T-cell (primary cell): Measurements from ENCODE around the gene C1orf21. TPM values are rescaled to one million over a fixed set of nuclear protein-coding genes. Genes with fewer than 3 reads are reported as not detected.
A peak's percentile ranks its signal among the peaks of the same experiment; 100 is the strongest.

ENCODE experiments used
- ATAC-seq, 4 experiments: fragments of 200-7000 bp in 3 of 4; fragments of 150-1000 bp in 1 of 4; cut with Tn5 transposase; replicated peaks in 1 of 4; 1 replicate in 3 of 4; 2 replicates in 1 of 4; pipeline ENCODE4 v1.10.0; 2021; ENCODE audit warnings: moderate library complexity in 3 of 4, mild to moderate bottlenecking in 2 of 4, moderate number of reproducible peaks in 1 of 4
- CTCF ChIA-PET, 2 donors: fragments of 300-600 bp; sonication (Branson Sonifier 250); formaldehyde crosslinking; loops; one replicate each; lab custom pipeline; 2022; ENCODE audit warnings: antibody characterized with exemption in 2 of 2; lab: Charles Lee
- POLR2A ChIA-PET, 2 donors: fragments of 300-600 bp; sonication (Branson Sonifier 250); formaldehyde crosslinking; loops; one replicate each; lab custom pipeline; 2022; ENCODE audit warnings: antibody characterized with exemption in 2 of 2; lab: Charles Lee
- DNase-seq, 35 experiments: peaks; one replicate each; pipeline versions ENCODE4 v3.0.0 to v3.0.0-alpha.2; 2013 to 2023
- H3K27ac ChIP-seq: one replicate; pipeline ENCODE4 v1.5.1; 2013; ENCODE audit warnings: low read length
- H3K27me3 ChIP-seq, 2 experiments: replicated peaks in 1 of 2; 1 replicate in 1 of 2; 2 replicates in 1 of 2; pipeline versions ENCODE4 v1.6.1 to v1.7.0; 2013; ENCODE audit warnings: low read length in 1 of 2, mixed read lengths in 1 of 2; ENCODE audit not compliant: control insufficient read depth in 2 of 2, insufficient read depth in 2 of 2; ENCODE audit errors: extremely low read depth in 1 of 2
- H3K36me3 ChIP-seq, 2 donors: 1 replicate in 1 of 2; 2 replicates in 1 of 2; pipeline versions ENCODE4 v1.6.1 to v1.7.0; 2013; ENCODE audit warnings: low read length in 1 of 2; ENCODE audit not compliant: control insufficient read depth in 2 of 2, insufficient read depth in 1 of 2; ENCODE audit errors: extremely low read depth in 1 of 2
- H3K4me1 ChIP-seq, 2 experiments: 1 replicate in 1 of 2; 2 replicates in 1 of 2; pipeline versions ENCODE4 v1.6.1 to v1.7.0; 2013; ENCODE audit warnings: low read length in 2 of 2, mixed read lengths in 1 of 2; ENCODE audit not compliant: insufficient read depth in 2 of 2, control insufficient read depth in 1 of 2; ENCODE audit errors: extremely low read depth in 1 of 2
- H3K4me3 ChIP-seq, 2 donors: 1 replicate in 1 of 2; 2 replicates in 1 of 2; pipeline versions ENCODE4 v1.5.1 to v1.7.0; 2013; ENCODE audit warnings: mild to moderate bottlenecking in 2 of 2, low read length in 1 of 2, moderate library complexity in 1 of 2; ENCODE audit not compliant: control insufficient read depth in 1 of 2; ENCODE audit errors: extremely low read depth in 1 of 2
- H3K9me3 ChIP-seq: 2 replicates; pipeline ENCODE4 v1.7.0; 2013
- H3K27ac Mint-ChIP-seq, 2 donors: one replicate each; pipeline ENCODE4 v1.8.0; 2020 to 2021; ENCODE audit warnings: mild to moderate bottlenecking in 2 of 2, mixed read lengths in 2 of 2
- H3K27me3 Mint-ChIP-seq, 2 donors: one replicate each; pipeline ENCODE4 v1.8.0; 2021 to 2022; ENCODE audit warnings: mixed read lengths in 2 of 2
- H3K36me3 Mint-ChIP-seq: one replicate; pipeline ENCODE4 v1.8.0; 2021; ENCODE audit warnings: mixed read lengths
- H3K4me1 Mint-ChIP-seq, 3 donors: one replicate each; pipeline ENCODE4 v1.8.0; 2020 to 2022; ENCODE audit warnings: mixed read lengths in 3 of 3, mild to moderate bottlenecking in 1 of 3
- H3K4me3 Mint-ChIP-seq, 3 donors: one replicate each; pipeline ENCODE4 v1.8.0; 2020 to 2022; ENCODE audit warnings: mild to moderate bottlenecking in 3 of 3, mixed read lengths in 3 of 3, moderate library complexity in 3 of 3
- H3K9me3 Mint-ChIP-seq, 3 donors: one replicate each; pipeline ENCODE4 v1.8.0; 2020 to 2022; ENCODE audit warnings: mixed read lengths in 3 of 3
- WGBS: methylation state at CpG from one replicate; pipeline ENCODE4 v1.1.5; 2013; ENCODE audit warnings: missing lambda C conversion rate; ENCODE audit not compliant: insufficient coverage; 5-methylcytosine and 5-hydroxymethylcytosine counted together
- total RNA-seq, 35 experiments: library from RNA in 6 of 35; stranded (reverse) in 6 of 35; fragments of 120-200 nt in 1 of 35; gene quantifications; one replicate each; pipeline versions ENCODE4 v1.2.1 to v1.2.4 and lab custom pipeline; 2013 to 2026

The C1orf21 gene
- total RNA-seq, 5 donors from 2014 or later (not counting 1 experiment from before 2014, with no cell fraction given): 1.4 to 17.2 (median 5.9) TPM

DNA sequence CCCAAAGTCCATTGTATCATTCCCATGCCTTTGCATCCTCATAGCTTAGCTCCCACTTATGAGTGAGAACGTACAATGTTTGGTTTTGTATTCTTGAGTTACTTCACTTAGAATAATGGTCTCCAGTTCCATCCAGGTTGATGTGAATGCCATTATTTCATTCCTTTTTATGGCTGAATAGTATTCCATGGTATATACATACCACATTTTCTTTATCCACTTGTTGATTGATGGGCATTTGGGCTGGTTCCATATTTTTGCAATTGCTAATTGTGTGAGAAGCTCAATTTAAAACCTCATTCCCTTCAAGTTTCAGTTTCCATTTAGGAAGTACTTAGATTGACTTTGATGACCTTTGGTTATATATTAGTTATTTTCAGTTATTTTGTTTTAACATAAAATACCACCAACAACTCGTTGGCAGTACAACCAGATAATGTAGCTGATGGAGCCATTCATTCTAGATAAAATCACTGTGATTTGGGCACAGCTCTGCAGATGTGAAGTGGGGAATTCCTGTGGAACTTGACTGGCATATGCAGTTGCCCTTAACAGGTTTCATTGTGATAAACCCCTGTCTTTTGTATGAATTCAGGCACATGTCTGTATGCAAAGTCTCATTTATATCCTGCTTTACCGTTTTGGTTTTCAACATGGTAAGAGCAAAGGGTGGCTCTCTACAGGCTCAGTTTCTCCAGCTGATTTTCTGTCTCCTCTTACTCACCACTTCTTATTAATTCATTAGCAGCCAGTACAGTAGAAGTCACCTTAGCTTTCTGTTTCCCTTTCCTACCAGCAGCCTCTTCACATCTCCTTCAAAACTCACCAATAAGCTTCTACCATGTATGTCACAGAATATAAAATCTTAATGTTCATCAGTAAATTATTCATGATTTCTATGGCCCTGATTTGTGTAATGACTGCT lies 170.9 kb downstream of the C1orf21 start:
- ATAC-seq: no peak
- WGBS: 70% methylated on average over 1 of the region's 3 CpGs
- Mint-ChIP-seq H3K36me3 (no peaks in the 10 kb centered on the region), H3K4me1 (no peaks in the 10 kb centered on the region), H3K27me3 (peaks cover 7 to 10% of the 10 kb centered on the region in 2 donors), H3K27ac (no peak overlapping the region), H3K4me3 (no peak overlapping the region), H3K9me3 (no peaks in the 10 kb centered on the region)
- no peak overlapping the region for H3K4me3 ChIP-seq
- no peaks in the 10 kb centered on the region for H3K9me3 ChIP-seq
- no peak for DNase-seq
- ChIA-PET CTCF (no interaction called here), POLR2A (no interaction called here)
- no peaks in the 10 kb centered on the region for H3K4me1 ChIP-seq
- no peak overlapping the region for H3K27ac ChIP-seq
- H3K36me3 ChIP-seq: peaks cover 0 to 2% of the 10 kb centered on the region in 2 donors
- peaks cover 0 to 2% of the 10 kb centered on the region in 2 experiments for H3K27me3 ChIP-seq

DNA sequence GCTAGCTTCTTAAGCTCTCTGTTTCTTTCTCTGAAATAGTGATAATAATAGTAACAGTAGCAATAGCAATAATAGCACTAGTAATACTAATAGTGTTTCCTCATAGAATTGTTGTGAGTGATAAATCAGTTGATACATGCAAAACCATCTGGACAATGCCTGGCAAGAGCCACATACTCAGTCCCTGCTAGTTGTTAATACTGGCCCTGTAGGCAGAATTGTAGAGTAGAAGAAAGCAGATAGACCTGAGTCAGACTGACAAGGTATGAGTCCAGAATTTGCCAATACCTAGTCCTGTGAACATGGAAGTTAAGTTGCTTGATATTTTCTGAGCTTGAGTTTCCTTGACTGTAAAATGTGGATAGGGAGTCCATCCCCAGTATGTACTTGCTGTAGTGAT lies 171.9 kb downstream of the C1orf21 start:
- Mint-ChIP-seq H3K27me3 (peaks cover 7 to 8% of the 10 kb centered on the region in 2 donors), H3K4me1 (no peaks in the 10 kb centered on the region), H3K4me3 (no peak overlapping the region), H3K9me3 (no peaks in the 10 kb centered on the region), H3K27ac (no peak overlapping the region), H3K36me3 (no peaks in the 10 kb centered on the region)
- Histone ChIP-seq H3K27ac (no peak overlapping the region), H3K9me3 (no peaks in the 10 kb centered on the region), H3K36me3 (peaks cover 0 to 2% of the 10 kb centered on the region in 2 donors), H3K27me3 (peaks cover 0 to 2% of the 10 kb centered on the region in 2 experiments), H3K4me3 (no peak overlapping the region), H3K4me1 (no peaks in the 10 kb centered on the region)
- ChIA-PET POLR2A (no interaction called here), CTCF (no interaction called here)
- no peak for ATAC-seq
- DNase-seq: no peak

- H3K27ac Mint-ChIP-seq: no peak overlapping the region
- H3K9me3 ChIP-seq: no peaks in the 10 kb centered on the region
- H3K36me3 Mint-ChIP-seq: no peaks in the 10 kb centered on the region
- no peaks in the 10 kb centered on the region for H3K4me1 Mint-ChIP-seq
- H3K27me3 Mint-ChIP-seq: peaks cover 7 to 8% of the 10 kb centered on the region in 2 donors
- H3K4me3 ChIP-seq: no peak overlapping the region
- no peak for DNase-seq
- H3K27me3 ChIP-seq: peaks cover 0 to 2% of the 10 kb centered on the region in 2 experiments
- WGBS: no CpG with 5 or more reads among the region's 1 CpG
- CTCF ChIA-PET: no interaction called here
- POLR2A ChIA-PET: no interaction called here
- H3K36me3 ChIP-seq: peaks cover 0 to 2% of the 10 kb centered on the region in 2 donors
- no peak for ATAC-seq
- no peak overlapping the region for H3K4me3 Mint-ChIP-seq
- no peak overlapping the region for H3K27ac ChIP-seq
- no peaks in the 10 kb centered on the region for H3K4me1 ChIP-seq
- H3K9me3 Mint-ChIP-seq: no peaks in the 10 kb centered on the region
Observed at GRCh38 chr1:184559117-184559713, 172.4 kb downstream of the C1orf21 start.

GRCh38 chr1:184562806-184563205 lies 176.0 kb downstream of the C1orf21 start:
- H3K27me3 Mint-ChIP-seq: peaks cover 4% of the 10 kb centered on the region in 2 donors
- Histone ChIP-seq H3K36me3 (peaks cover 0 to 2% of the 10 kb centered on the region in 2 donors), H3K9me3 (no peaks in the 10 kb centered on the region), H3K27ac (no peak overlapping the region), H3K4me3 (no peak overlapping the region), H3K27me3 (no peaks in the 10 kb centered on the region), H3K4me1 (no peaks in the 10 kb centered on the region)
- no peaks in the 10 kb centered on the region for H3K9me3 Mint-ChIP-seq
- no peaks in the 10 kb centered on the region for H3K36me3 Mint-ChIP-seq
- ATAC-seq: no peak
- H3K4me1 Mint-ChIP-seq: peaks cover 0 to 3% (median 0%) of the 10 kb centered on the region in 3 donors
- no peak for DNase-seq
- no peak overlapping the region for H3K27ac Mint-ChIP-seq
- CTCF ChIA-PET: no interaction called here
- WGBS: no CpG with 5 or more reads among the region's 1 CpG
- no peak overlapping the region for H3K4me3 Mint-ChIP-seq
- POLR2A ChIA-PET: interaction anchor here in 1 of 2 donors (0.9 kb wide), 1 partner anchor 350 kb away, joined by 4 read pairs; no protein-coding TSS in a partner anchor

DNA sequence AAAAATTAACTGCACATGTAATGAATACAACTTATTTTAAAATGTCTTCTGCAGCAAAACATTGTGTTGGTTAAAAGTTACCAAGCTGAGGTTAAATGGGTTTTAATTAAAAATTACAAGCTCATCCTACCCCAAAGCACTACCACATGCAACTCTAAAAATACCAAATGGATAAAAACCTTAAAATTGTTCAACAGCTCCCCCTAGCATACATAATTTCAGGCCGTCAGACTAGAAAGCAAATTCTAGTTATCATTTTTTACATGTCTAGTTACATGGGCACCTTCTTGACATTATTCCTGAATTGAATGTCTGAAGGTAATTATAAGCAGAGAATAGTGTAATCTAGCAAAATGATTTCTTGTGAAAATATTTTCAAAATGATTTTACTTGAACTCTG lies 176.5 kb downstream of the C1orf21 start:
- Histone ChIP-seq H3K4me1 (no peaks in the 10 kb centered on the region), H3K27ac (no peak overlapping the region), H3K9me3 (no peaks in the 10 kb centered on the region), H3K36me3 (peaks cover 0 to 2% of the 10 kb centered on the region in 2 donors), H3K4me3 (no peak overlapping the region), H3K27me3 (no peaks in the 10 kb centered on the region)
- ChIA-PET CTCF (interaction anchor here in 1 of 2 donors (0.5 kb wide), 1 partner anchor 16 kb away, joined by 3 read pairs; no protein-coding TSS in a partner anchor), POLR2A (interaction anchor here in 1 of 2 donors (0.9 kb wide), 1 partner anchor 351 kb away, joined by 4 read pairs; no protein-coding TSS in a partner anchor)
- no peaks in the 10 kb centered on the region for H3K9me3 Mint-ChIP-seq
- no peak for ATAC-seq
- no peak overlapping the region for H3K27ac Mint-ChIP-seq
- no CpG with 5 or more reads among the region's 1 CpG for WGBS
- no peak overlapping the region for H3K4me3 Mint-ChIP-seq
- peaks cover 0 to 3% (median 0%) of the 10 kb centered on the region in 3 donors for H3K4me1 Mint-ChIP-seq
- no peaks in the 10 kb centered on the region for H3K36me3 Mint-ChIP-seq
- peak in 1 of 35 experiments; percentile 5 for DNase-seq
- H3K27me3 Mint-ChIP-seq: peaks cover 4% of the 10 kb centered on the region in 2 donors

- CTCF ChIA-PET: interaction anchor here in 1 of 2 donors (0.9 kb wide), 1 partner anchor 9 kb away, joined by 3 read pairs; no protein-coding TSS in a partner anchor
- no peak for DNase-seq
Observed at GRCh38 chr1:184567009-184567408, 180.2 kb downstream of the C1orf21 start.

More at GRCh38 chr1:184567009-184567408, 180.2 kb downstream of the C1orf21 start:
- no peak overlapping the region for H3K27ac ChIP-seq
- POLR2A ChIA-PET: no interaction called here
- H3K27me3 Mint-ChIP-seq: peaks cover 4 to 11% of the 10 kb centered on the region in 2 donors
- H3K27me3 ChIP-seq: no peaks in the 10 kb centered on the region
- H3K9me3 ChIP-seq: no peaks in the 10 kb centered on the region
- H3K36me3 ChIP-seq: no peaks in the 10 kb centered on the region
- peaks cover 0 to 3% (median 0%) of the 10 kb centered on the region in 3 donors for H3K4me1 Mint-ChIP-seq
- H3K4me3 ChIP-seq: no peak overlapping the region
- no peaks in the 10 kb centered on the region for H3K9me3 Mint-ChIP-seq
- 80% methylated on average over 1 of the region's 1 CpG for WGBS
- no peak for ATAC-seq
- no peaks in the 10 kb centered on the region for H3K4me1 ChIP-seq
- H3K4me3 Mint-ChIP-seq: no peak overlapping the region
- H3K27ac Mint-ChIP-seq: no peak overlapping the region
- no peaks in the 10 kb centered on the region for H3K36me3 Mint-ChIP-seq
